ENCODE measurements around the gene MT3. TPM values are rescaled to one million over a fixed set of nuclear protein-coding genes. Genes with fewer than 3 reads are reported as not detected.

The MT3 gene
- total and polyA plus RNA-seq, 2 of the 13 experiments (the other 11 are each of a cell fraction or from before 2014, with no cell fraction given), result not detected

DNA sequence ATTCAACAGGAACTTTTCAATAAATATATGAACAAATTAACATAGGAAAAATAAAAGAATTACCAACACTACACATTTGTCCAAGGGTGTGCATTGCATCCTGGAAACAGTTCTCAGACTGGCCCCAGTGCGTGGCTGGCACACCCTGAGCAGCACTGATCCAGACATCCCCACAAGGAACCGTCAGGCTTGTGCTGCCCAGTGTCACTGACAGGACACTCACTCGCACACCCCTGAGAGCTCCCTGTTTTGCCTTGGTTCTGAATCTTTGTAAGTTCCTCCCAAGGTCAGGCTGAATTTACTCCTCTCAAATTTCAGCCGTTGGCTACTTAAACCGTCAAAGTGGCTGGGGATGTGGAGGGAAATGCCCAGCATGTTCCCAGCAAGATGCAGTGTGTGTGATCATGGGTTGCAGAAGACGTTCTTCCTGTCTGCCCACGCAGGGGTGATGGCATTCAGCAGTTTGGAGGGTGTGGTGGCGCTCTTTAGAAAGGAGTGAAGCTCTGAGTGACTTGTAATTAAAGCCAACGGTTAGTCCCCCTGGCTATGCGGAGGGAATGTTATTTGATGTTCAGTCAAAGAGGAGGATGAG is 20.8 kb downstream of the MT3 start (continued):
- TF ChIP-seq, protein P1, sequence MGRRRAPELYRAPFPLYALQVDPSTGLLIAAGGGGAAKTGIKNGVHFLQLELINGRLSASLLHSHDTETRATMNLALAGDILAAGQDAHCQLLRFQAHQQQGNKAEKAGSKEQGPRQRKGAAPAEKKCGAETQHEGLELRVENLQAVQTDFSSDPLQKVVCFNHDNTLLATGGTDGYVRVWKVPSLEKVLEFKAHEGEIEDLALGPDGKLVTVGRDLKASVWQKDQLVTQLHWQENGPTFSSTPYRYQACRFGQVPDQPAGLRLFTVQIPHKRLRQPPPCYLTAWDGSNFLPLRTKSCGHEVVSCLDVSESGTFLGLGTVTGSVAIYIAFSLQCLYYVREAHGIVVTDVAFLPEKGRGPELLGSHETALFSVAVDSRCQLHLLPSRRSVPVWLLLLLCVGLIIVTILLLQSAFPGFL (CRISPR knock-in tag; IDR thresholded peaks at IDR 0.05), result no peak
- TF ChIP-seq SMYD3 (CRISPR knock-in tag; IDR thresholded peaks at IDR 0.05), result no peak
- no peak for TF ChIP-seq ZNF274 (CRISPR knock-in tag; IDR thresholded peaks at IDR 0.05)
- no peak for TF ChIP-seq ZNF768 (CRISPR knock-in tag; IDR thresholded peaks at IDR 0.05)
- no peak for TF ChIP-seq ZNF652 (CRISPR knock-in tag; IDR thresholded peaks at IDR 0.05; ENCODE audit: borderline replicate concordance, low read depth)
- no peak for TF ChIP-seq ATF2 (CRISPR knock-in tag; IDR thresholded peaks at IDR 0.05)
- TF ChIP-seq ZBTB44 (CRISPR knock-in tag; IDR thresholded peaks at IDR 0.05), result no peak
- TF ChIP-seq POLR2AphosphoS5 (IDR thresholded peaks at IDR 0.05; ENCODE audit: low read depth, low read length), result no peak
- TF ChIP-seq GFI1 (CRISPR knock-in tag; IDR thresholded peaks at IDR 0.05; ENCODE audit: borderline replicate concordance), result peak; percentile 29; the same call in 1 of the 2 replicates
- no peak for TF ChIP-seq GLI4 (CRISPR knock-in tag; IDR thresholded peaks at IDR 0.05; ENCODE audit: borderline replicate concordance)
- TF ChIP-seq CTCF (CRISPR knock-in tag; IDR thresholded peaks at IDR 0.05), result 0 out of 2 replicates have a peak, but pooled peaks have one; percentile 30
- TF ChIP-seq PAF1 (CRISPR knock-in tag; IDR thresholded peaks at IDR 0.05), result no peak
- TF ChIP-seq, protein P2, sequence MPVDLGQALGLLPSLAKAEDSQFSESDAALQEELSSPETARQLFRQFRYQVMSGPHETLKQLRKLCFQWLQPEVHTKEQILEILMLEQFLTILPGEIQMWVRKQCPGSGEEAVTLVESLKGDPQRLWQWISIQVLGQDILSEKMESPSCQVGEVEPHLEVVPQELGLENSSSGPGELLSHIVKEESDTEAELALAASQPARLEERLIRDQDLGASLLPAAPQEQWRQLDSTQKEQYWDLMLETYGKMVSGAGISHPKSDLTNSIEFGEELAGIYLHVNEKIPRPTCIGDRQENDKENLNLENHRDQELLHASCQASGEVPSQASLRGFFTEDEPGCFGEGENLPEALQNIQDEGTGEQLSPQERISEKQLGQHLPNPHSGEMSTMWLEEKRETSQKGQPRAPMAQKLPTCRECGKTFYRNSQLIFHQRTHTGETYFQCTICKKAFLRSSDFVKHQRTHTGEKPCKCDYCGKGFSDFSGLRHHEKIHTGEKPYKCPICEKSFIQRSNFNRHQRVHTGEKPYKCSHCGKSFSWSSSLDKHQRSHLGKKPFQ (CRISPR knock-in tag; IDR thresholded peaks at IDR 0.05; ENCODE audit: insufficient replicate concordance), result no peak
- TF ChIP-seq NCOA1 (CRISPR knock-in tag; IDR thresholded peaks at IDR 0.05), result no peak
- no peak for TF ChIP-seq ZNF564 (CRISPR knock-in tag; IDR thresholded peaks at IDR 0.05)
- TF ChIP-seq FOXA3 (CRISPR knock-in tag; IDR thresholded peaks at IDR 0.05), result no peak
- TF ChIP-seq ZNF703 (CRISPR knock-in tag; IDR thresholded peaks at IDR 0.05; ENCODE audit: borderline replicate concordance), result no peak
- TF ChIP-seq SOX6 (IDR thresholded peaks at IDR 0.05), result no peak
- no peak for TF ChIP-seq SOX6 (CRISPR knock-in tag; IDR thresholded peaks at IDR 0.05)
- no peak for TF ChIP-seq ZFP1 (CRISPR knock-in tag; IDR thresholded peaks at IDR 0.05)
- TF ChIP-seq ZNF121 (CRISPR knock-in tag; IDR thresholded peaks at IDR 0.05), result no peak
- no peak; the same call in 1 of the 2 replicates for TF ChIP-seq SOX5 (CRISPR knock-in tag; IDR thresholded peaks at IDR 0.05; ENCODE audit: borderline replicate concordance)
- no peak for TF ChIP-seq ZFP91 (CRISPR knock-in tag; IDR thresholded peaks at IDR 0.05; ENCODE audit: borderline replicate concordance)

All from HepG2 (cell line).